G401.6 (cell line): Measurements from ENCODE around the gene CREBRF.
"Not testable (repeated sequence)": the region's sequence is repeated elsewhere in the genome, so short reads cannot be mapped to it uniquely, and the experiment has no call there.

Source experiments
- FAIRE-seq: peaks from 2 replicates; lab custom pipeline; 2012; peaks lifted over from hg19 to GRCh38; lab: Jason Lieb, UNC

CREBRF gene

GRCh38 chr5:173039188-173039587 is 17.0 kb upstream of the CREBRF start:
- FAIRE-seq = no peak

- no peak for FAIRE-seq
Observed at GRCh38 chr5:173039964-173040363, 16.2 kb upstream of the CREBRF start.

- no peak for FAIRE-seq
Observed at GRCh38 chr5:173041881-173042762, 14.0 kb upstream of the CREBRF start.

- no peak for FAIRE-seq
Observed at GRCh38 chr5:173042763-173043107, 13.4 kb upstream of the CREBRF start.

GRCh38 chr5:173045474-173045873 is 10.7 kb upstream of the CREBRF start:
- FAIRE-seq = no peak

- not testable (repeated sequence) for FAIRE-seq
Observed at GRCh38 chr5:173047096-173047837, 8.9 kb upstream of the CREBRF start.

GRCh38 chr5:173047838-173048105 is 8.4 kb upstream of the CREBRF start:
- FAIRE-seq = no peak

GRCh38 chr5:173050791-173051190 is 5.4 kb upstream of the CREBRF start:
- FAIRE-seq = no peak

- no peak for FAIRE-seq
Observed at GRCh38 chr5:173051746-173052145, 4.4 kb upstream of the CREBRF start.

- no peak for FAIRE-seq
Observed at GRCh38 chr5:173053041-173053440, 3.1 kb upstream of the CREBRF start.

- FAIRE-seq = no peak
Observed at GRCh38 chr5:173055042-173055721, 970 bp upstream of the CREBRF start.

- no peak for FAIRE-seq
Observed at GRCh38 chr5:173055722-173055982, 500 bp upstream of the CREBRF start.

GRCh38 chr5:173056783-173057061 is 570 bp downstream of the CREBRF start:
- no peak for FAIRE-seq

- peak; percentile 92 for FAIRE-seq
Observed at GRCh38 chr5:173057062-173057924, 1.1 kb downstream of the CREBRF start.

GRCh38 chr5:173062141-173062540 is 6.0 kb downstream of the CREBRF start:
- FAIRE-seq = no peak

GRCh38 chr5:173065155-173065554 is 9.0 kb downstream of the CREBRF start:
- FAIRE-seq = no peak

GRCh38 chr5:173069671-173070070 is 13.5 kb downstream of the CREBRF start:
- FAIRE-seq = no peak

- FAIRE-seq = no peak
Observed at GRCh38 chr5:173075137-173075843, 19.1 kb downstream of the CREBRF start.

GRCh38 chr5:173075970-173076369 is 19.8 kb downstream of the CREBRF start:
- FAIRE-seq = no peak

- not testable (repeated sequence) for FAIRE-seq
Observed at GRCh38 chr5:173076471-173076870, 20.3 kb downstream of the CREBRF start.

GRCh38 chr5:173078878-173079277 is 22.7 kb downstream of the CREBRF start:
- FAIRE-seq = no peak

GRCh38 chr5:173089581-173089980 is 33.4 kb downstream of the CREBRF start:
- no peak for FAIRE-seq
